ENCODE results near the gene FNBP1L. TPM values are rescaled to one million over a fixed set of nuclear protein-coding genes. Genes with fewer than 3 reads are reported as not detected.
A peak's percentile ranks its signal among the peaks of the same experiment; 100 is the strongest.

Gene FNBP1L
- total RNA-seq, 4 donors from 2014 or later, result 9.6 to 23.1 (median 15.5) TPM

DNA sequence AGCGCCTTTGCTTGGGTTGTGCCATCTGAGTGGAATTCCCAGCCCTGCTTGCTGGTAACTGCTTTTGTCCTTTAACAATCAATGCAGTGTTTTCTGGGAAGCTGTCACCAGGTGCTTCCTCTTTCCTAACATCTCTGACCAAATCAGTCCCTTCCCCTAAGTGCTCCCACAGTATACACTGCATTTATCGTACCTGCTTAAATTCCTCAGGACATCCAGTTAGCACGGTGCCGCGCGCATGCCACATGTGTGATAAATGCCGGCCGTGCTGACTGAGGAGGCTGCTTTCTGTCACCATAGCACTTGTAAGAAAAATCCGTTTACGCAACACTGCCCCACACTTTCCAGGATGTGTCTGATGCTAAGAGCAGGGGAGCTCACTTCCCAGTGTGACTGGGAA lies 118.3 kb downstream of the FNBP1L start:
- intact Hi-C loops (cut with DNase I), result no loop called here
- TF ChIP-seq, protein P1, sequence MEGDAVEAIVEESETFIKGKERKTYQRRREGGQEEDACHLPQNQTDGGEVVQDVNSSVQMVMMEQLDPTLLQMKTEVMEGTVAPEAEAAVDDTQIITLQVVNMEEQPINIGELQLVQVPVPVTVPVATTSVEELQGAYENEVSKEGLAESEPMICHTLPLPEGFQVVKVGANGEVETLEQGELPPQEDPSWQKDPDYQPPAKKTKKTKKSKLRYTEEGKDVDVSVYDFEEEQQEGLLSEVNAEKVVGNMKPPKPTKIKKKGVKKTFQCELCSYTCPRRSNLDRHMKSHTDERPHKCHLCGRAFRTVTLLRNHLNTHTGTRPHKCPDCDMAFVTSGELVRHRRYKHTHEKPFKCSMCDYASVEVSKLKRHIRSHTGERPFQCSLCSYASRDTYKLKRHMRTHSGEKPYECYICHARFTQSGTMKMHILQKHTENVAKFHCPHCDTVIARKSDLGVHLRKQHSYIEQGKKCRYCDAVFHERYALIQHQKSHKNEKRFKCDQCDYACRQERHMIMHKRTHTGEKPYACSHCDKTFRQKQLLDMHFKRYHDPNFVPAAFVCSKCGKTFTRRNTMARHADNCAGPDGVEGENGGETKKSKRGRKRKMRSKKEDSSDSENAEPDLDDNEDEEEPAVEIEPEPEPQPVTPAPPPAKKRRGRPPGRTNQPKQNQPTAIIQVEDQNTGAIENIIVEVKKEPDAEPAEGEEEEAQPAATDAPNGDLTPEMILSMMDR (IDR thresholded peaks at IDR 0.05), result no peak
- TF ChIP-seq EP300 (IDR thresholded peaks at IDR 0.05), result peak; percentile 76
- TF ChIP-seq POLR2AphosphoS5 (IDR thresholded peaks at IDR 0.05), result peak; percentile 43 to 64
- no peak for TF ChIP-seq POLR2A (IDR thresholded peaks at IDR 0.05; ENCODE audit: low read depth)
- peak overlapping the region; percentile 28 to 72 (median 48) for H3K27ac ChIP-seq (replicated peaks in 1 of 4)
- H3K27me3 ChIP-seq, result no peaks in the 10 kb centered on the region
- peaks cover 19 to 93% (median 60%) of the 10 kb centered on the region in 4 donors for H3K36me3 ChIP-seq
- no peaks in the 10 kb centered on the region for H3K9me3 ChIP-seq
- no peak for DNase-seq (ENCODE audit: extremely low spot score)
- H3K4me3 ChIP-seq, result no peak overlapping the region
- 44% methylated on average over 10 of the region's 10 CpGs for WGBS
- peaks cover 17 to 25% (median 20%) of the 10 kb centered on the region in 4 donors for H3K4me1 ChIP-seq

DNA sequence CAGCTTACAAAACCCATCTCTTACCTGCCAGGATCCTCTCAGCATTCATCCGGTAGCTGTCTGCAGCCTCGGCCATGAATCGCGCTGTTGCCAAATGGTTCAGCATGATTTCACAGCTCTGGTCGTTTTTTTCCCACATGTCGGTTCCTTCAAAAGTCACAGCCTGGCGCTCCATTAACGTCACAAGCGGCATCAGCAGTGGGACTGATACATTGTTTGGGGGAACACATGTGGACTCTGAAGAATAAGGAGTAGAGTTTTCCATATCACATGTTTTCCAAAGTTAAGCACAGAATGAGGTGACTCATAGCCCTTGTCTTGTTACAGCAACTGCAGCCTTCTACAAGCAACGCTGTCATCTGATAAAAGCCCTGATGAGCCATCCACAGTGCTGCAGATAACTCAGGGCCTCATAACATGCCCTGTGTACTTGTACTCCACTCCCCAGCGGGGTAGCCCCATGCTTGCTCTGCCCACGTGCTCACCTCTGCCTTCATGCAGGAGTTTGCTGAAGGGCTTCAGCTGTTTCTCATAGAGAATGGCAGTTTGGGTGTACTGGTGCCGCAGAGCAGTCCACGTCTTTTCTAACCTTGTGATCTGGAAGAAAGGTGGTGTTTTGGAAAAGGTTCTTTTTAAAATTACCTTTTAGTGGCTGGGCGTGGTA lies 119.5 kb downstream of the FNBP1L start:
- DNase-seq (ENCODE audit: extremely low spot score), result no peak
- Histone ChIP-seq H3K4me1 (peaks cover 17 to 25% (median 20%) of the 10 kb centered on the region in 4 donors), H3K27ac (replicated peaks in 1 of 4) (peak overlapping the region in 3 of 4 donors; percentile 28 to 72 (median 45)), H3K4me3 (no peak overlapping the region), H3K36me3 (peaks cover 26 to 93% (median 63%) of the 10 kb centered on the region in 4 donors), H3K9me3 (no peaks in the 10 kb centered on the region), H3K27me3 (no peaks in the 10 kb centered on the region)
- peak in 1 of 2 donors; percentile 4 for TF ChIP-seq POLR2AphosphoS5 (IDR thresholded peaks at IDR 0.05)
- TF ChIP-seq EP300 (IDR thresholded peaks at IDR 0.05), result no peak
- 89% methylated on average over 14 of the region's 15 CpGs for WGBS
- intact Hi-C loops (cut with DNase I), result no loop called here

DNA sequence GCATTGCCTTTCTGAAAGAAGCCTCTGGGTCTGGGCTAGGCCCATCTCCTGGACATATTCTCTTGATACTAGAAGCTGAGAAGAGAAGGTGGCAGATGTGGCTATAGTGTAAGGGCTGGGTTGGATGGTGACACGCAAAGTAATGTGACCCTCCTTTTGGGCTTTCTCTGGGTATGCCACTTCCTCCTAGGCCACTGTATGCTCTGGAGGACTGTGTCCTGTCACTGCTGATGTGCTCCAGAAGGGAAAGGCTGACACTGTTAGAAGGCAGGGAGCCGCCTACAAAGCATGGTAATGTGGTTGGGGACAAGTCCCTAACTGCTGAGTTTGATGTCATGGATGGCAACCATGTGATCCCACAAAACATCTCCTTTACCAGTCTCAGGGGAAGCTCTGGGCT lies 121.6 kb downstream of the FNBP1L start:
- Histone ChIP-seq H3K27me3 (no peaks in the 10 kb centered on the region), H3K27ac (replicated peaks in 1 of 4) (no peak overlapping the region), H3K4me1 (peaks cover 17 to 32% (median 21%) of the 10 kb centered on the region in 4 donors), H3K4me3 (no peak overlapping the region), H3K9me3 (no peaks in the 10 kb centered on the region), H3K36me3 (peaks cover 33 to 92% (median 70%) of the 10 kb centered on the region in 4 donors)
- 100% methylated on average over 1 of the region's 2 CpGs for WGBS
- no peak for TF ChIP-seq POLR2A (IDR thresholded peaks at IDR 0.05; ENCODE audit: low read depth)
- no peak for TF ChIP-seq POLR2AphosphoS5 (IDR thresholded peaks at IDR 0.05)
- no peak for TF ChIP-seq EP300 (IDR thresholded peaks at IDR 0.05)
- TF ChIP-seq, protein P1 (IDR thresholded peaks at IDR 0.05), result no peak
- intact Hi-C loops (cut with DNase I), result no loop called here
- no peak for DNase-seq (ENCODE audit: extremely low spot score)

DNA sequence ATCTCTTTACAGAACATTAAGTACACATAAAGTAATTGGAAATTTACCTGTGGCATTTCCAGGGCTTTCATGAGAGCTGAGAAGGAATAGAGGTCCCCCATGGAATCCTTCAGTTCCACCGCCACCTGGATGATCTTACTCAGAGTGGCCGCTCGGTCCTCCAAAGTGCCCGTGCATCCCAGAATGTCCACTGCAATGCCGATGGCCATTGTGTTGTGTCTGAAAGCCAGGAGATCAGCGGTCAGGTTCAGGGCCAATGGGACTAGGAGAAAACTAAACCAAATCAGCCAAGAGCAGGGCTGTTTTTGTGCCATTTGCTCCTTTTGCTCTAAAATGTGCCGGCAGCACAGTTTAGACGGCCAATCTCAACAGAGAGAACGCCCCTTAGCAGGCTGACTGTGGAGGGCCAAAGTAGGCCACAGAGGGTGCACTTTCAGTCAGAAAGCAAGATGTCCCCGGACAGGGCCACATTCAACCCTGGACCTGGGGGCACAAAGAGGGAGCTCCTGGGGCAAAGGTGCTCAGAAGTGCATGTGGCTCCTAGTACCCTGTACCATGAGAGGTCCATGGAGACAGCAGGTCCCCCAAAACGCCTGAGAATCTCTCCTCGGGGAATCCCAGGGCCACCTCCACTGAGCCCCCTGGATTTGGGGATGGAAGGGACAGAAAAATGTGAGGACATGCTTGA lies 123.8 kb downstream of the FNBP1L start:
- no peak overlapping the region for H3K27ac ChIP-seq (replicated peaks in 1 of 4)
- no peaks in the 10 kb centered on the region for H3K27me3 ChIP-seq
- TF ChIP-seq POLR2A (IDR thresholded peaks at IDR 0.05; ENCODE audit: low read depth) (no peak), POLR2AphosphoS5 (IDR thresholded peaks at IDR 0.05) (no peak), EP300 (IDR thresholded peaks at IDR 0.05) (no peak)
- TF ChIP-seq, protein P1 (IDR thresholded peaks at IDR 0.05), result no peak
- H3K36me3 ChIP-seq, result peaks cover 46 to 93% (median 79%) of the 10 kb centered on the region in 4 donors
- WGBS, result 91% methylated on average over 12 of the region's 12 CpGs
- peak; percentile 53 for DNase-seq (ENCODE audit: extremely low spot score)
- H3K9me3 ChIP-seq, result no peaks in the 10 kb centered on the region
- intact Hi-C loops (cut with DNase I), result no loop called here
- peaks cover 1 to 25% (median 12%) of the 10 kb centered on the region in 4 donors for H3K4me1 ChIP-seq
- H3K4me3 ChIP-seq, result no peak overlapping the region

DNA sequence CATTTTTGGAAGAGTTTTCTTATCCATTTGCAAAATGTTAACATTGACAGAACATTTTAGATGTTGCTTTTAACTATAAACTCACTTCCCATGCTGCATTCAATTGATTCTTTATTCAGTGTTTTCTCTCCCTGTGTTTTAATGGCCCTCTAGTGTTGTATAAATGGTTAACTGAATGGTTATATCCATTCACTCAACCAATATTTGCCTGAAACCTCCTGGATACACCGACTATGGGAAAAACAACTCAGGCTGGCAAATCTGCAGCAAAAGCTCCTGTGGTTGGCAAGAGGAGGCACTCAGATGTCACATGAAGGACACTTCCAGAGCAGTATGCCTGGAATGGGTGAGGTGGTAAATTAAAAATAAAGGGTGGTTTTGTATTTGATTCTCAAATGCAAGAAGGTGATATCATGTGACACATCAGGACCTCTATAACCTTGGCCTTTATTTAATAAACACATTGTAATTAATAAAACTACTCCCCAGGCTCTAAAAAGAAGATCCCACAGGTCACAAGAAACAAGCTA lies 126.1 kb downstream of the FNBP1L start:
- 41% methylated on average over 1 of the region's 1 CpG for WGBS

More for the DNA sequence above, 126.1 kb downstream of the FNBP1L start:
- Histone ChIP-seq H3K4me3 (no peak overlapping the region), H3K27ac (replicated peaks in 1 of 4) (peak overlapping the region in 2 of 4 donors; percentile 9 to 23), H3K9me3 (no peaks in the 10 kb centered on the region), H3K4me1 (peaks cover 0 to 20% (median 8%) of the 10 kb centered on the region in 4 donors), H3K27me3 (no peaks in the 10 kb centered on the region), H3K36me3 (peaks cover 32 to 80% (median 66%) of the 10 kb centered on the region in 4 donors)
- no peak for TF ChIP-seq POLR2A (IDR thresholded peaks at IDR 0.05; ENCODE audit: low read depth)
- no peak for TF ChIP-seq POLR2AphosphoS5 (IDR thresholded peaks at IDR 0.05)
- no peak for TF ChIP-seq EP300 (IDR thresholded peaks at IDR 0.05)
- TF ChIP-seq, protein P1 (IDR thresholded peaks at IDR 0.05), result no peak
- intact Hi-C loops (cut with DNase I), result no loop called here
- no peak for DNase-seq (ENCODE audit: extremely low spot score)
